Neural cell (in vitro differentiated cells): ENCODE data around the gene IPPK. TPM values are rescaled to one million over a fixed set of nuclear protein-coding genes. Genes with fewer than 3 reads are reported as not detected.
A peak's percentile ranks its signal among the peaks of the same experiment; 100 is the strongest.

ENCODE experiments used
- H2AFZ ChIP-seq: fragments of 200-600, 300-800 bp; sonication (generic), shearing (Covaris generic); 2 replicates; pipeline ENCODE4 v1.6.0; 2014; ENCODE audit warnings: low read depth, mild to moderate bottlenecking, antibody characterized with exemption, low read length, moderate library complexity
- H3F3A ChIP-seq: fragments of 200-600 bp; shearing (Covaris generic); 2 replicates; pipeline ENCODE4 v1.6.1; 2016; ENCODE audit warnings: mild to moderate bottlenecking, moderate library complexity, mixed read lengths, antibody characterized with exemption, low read length; ENCODE audit not compliant: insufficient read depth, poor library complexity, severe bottlenecking
- H3K27ac ChIP-seq: fragments of 200-600, 300-800 bp; sonication (generic), shearing (Covaris generic); 2 replicates; pipeline ENCODE4 v1.5.1; 2014; ENCODE audit warnings: mild to moderate bottlenecking, low read length, moderate library complexity
- H3K27me3 ChIP-seq: fragments of 300-800, 200-600 bp; sonication (generic), shearing (Covaris generic); 2 replicates; pipeline ENCODE4 v1.6.0; 2014; ENCODE audit warnings: mild to moderate bottlenecking, low read depth, low read length, moderate library complexity; ENCODE audit not compliant: insufficient read depth
- H3K36me3 ChIP-seq: fragments of 300-800, 200-600 bp; sonication (generic), shearing (Covaris generic); 2 replicates; pipeline ENCODE4 v1.5.1; 2014; ENCODE audit warnings: mild to moderate bottlenecking, antibody characterized with exemption, low read length, moderate library complexity; ENCODE audit not compliant: insufficient read depth
- H3K4me2 ChIP-seq: fragments of 300-800, 200-600 bp; sonication (generic), shearing (Covaris generic); 2 replicates; pipeline ENCODE4 v1.6.0; 2014; ENCODE audit warnings: mild to moderate bottlenecking, low read length
- H3K4me3 ChIP-seq: fragments of 300-800, 200-600 bp; sonication (generic), shearing (Covaris generic); 2 replicates; pipeline ENCODE4 v1.5.1; 2014; ENCODE audit warnings: mild to moderate bottlenecking, low read length, moderate library complexity
- H3K79me2 ChIP-seq: fragments of 200-600 bp; shearing (Covaris generic); replicated peaks from 2 replicates; pipeline ENCODE4 v1.6.0; 2014; ENCODE audit warnings: mild to moderate bottlenecking, low read length, moderate library complexity; ENCODE audit not compliant: insufficient read depth
- H3K9ac ChIP-seq: fragments of 300-800, 200-600 bp; sonication (generic), shearing (Covaris generic); 2 replicates; pipeline ENCODE4 v1.6.1; 2016; ENCODE audit warnings: mild to moderate bottlenecking, low read length, mixed read lengths
- H3K9me2 ChIP-seq: fragments of 200-600 bp; shearing (Covaris generic); 2 replicates; pipeline ENCODE4 v1.6.1; 2016; ENCODE audit warnings: mild to moderate bottlenecking, low read length, mixed read lengths; ENCODE audit not compliant: insufficient read depth
- H3K9me3 ChIP-seq: fragments of 200-600, 300-800 bp; sonication (generic), shearing (Covaris generic); 2 replicates; pipeline ENCODE4 v1.6.1; 2016; ENCODE audit warnings: mild to moderate bottlenecking, mixed run types, low read length, moderate library complexity, mixed read lengths
- H4K20me1 ChIP-seq: fragments of 200-600 bp; shearing (Covaris generic); 2 replicates; pipeline ENCODE4 v1.6.1; 2016; ENCODE audit warnings: mild to moderate bottlenecking, mixed run types; ENCODE audit not compliant: insufficient read depth
- EP300 ChIP-seq: fragments of 450-650 bp; conservative IDR thresholded peaks from 2 replicates; pipeline ENCODE4 v1.6.1; 2014; ENCODE audit warnings: antibody characterized with exemption, mild to moderate bottlenecking, moderate library complexity; ENCODE audit not compliant: poor library complexity, severe bottlenecking
- EZH2 ChIP-seq: fragments of 200-600, 300-800 bp; shearing (Covaris generic), sonication (generic); IDR thresholded peaks from 2 replicates; pipeline ENCODE4 v1.6.1; 2014; ENCODE audit warnings: antibody characterized with exemption, low read length, borderline replicate concordance, mild to moderate bottlenecking; ENCODE audit not compliant: insufficient read depth, poor library complexity, severe bottlenecking
- MXI1 ChIP-seq: fragments of 450-650 bp; conservative IDR thresholded peaks from 2 replicates; pipeline ENCODE4 v1.6.1; 2014; ENCODE audit warnings: antibody characterized with exemption, mild to moderate bottlenecking; ENCODE audit not compliant: poor library complexity, severe bottlenecking
- POLR2AphosphoS5 ChIP-seq: IDR thresholded peaks from 2 replicates; pipeline ENCODE4 v1.6.1; 2012
- RAD21 ChIP-seq: fragments of 450-650 bp; conservative IDR thresholded peaks from 2 replicates; pipeline ENCODE4 v1.6.1; 2014; ENCODE audit warnings: antibody characterized with exemption, mild to moderate bottlenecking, moderate library complexity
- REST ChIP-seq: IDR thresholded peaks from 2 replicates; pipeline ENCODE4 v1.6.1; 2012; ENCODE audit warnings: borderline replicate concordance
- SMC3 ChIP-seq: fragments of 450-650 bp; conservative IDR thresholded peaks from 2 replicates; pipeline ENCODE4 v1.6.1; 2014; ENCODE audit warnings: antibody characterized with exemption, mild to moderate bottlenecking, moderate library complexity; ENCODE audit not compliant: poor library complexity
- TAF1 ChIP-seq: IDR thresholded peaks from 2 replicates; pipeline ENCODE4 v1.6.1; 2012; ENCODE audit warnings: low read depth
- polyA plus RNA-seq: library from polyadenylated mRNA; depleted of rRNA; stranded (reverse); fragments of >200 nt; gene quantifications from 2 replicates; pipeline ENCODE4 v1.2.3, GENCODE V29; 2014
- TF ChIP-seq, protein P1 (sequence below): fragments of 450-650 bp; IDR thresholded peaks from 2 replicates; pipeline ENCODE4 v1.5.1; 2014; ENCODE audit warnings: antibody characterized with exemption, mild to moderate bottlenecking, moderate library complexity; ENCODE audit not compliant: poor library complexity, severe bottlenecking

The IPPK gene
- polyA plus RNA-seq, 1 donor from 2014 or later, result 34.3 TPM

- Histone ChIP-seq H3K79me2 (no peaks in the 10 kb centered on the region), H3K27ac (no peak overlapping the region), H3K9me3 (no peaks in the 10 kb centered on the region), H4K20me1 (no peaks in the 10 kb centered on the region), H3K4me3 (no peak overlapping the region), H3K9me2 (no peaks in the 10 kb centered on the region), H3F3A (no peaks in the 10 kb centered on the region), H3K27me3 (no peaks in the 10 kb centered on the region), H3K9ac (no peak overlapping the region), H3K36me3 (no peaks in the 10 kb centered on the region), H3K4me2 (no peak overlapping the region), H2AFZ (no peak overlapping the region)
- no peak for TF ChIP-seq SMC3
- TF ChIP-seq, protein P1, sequence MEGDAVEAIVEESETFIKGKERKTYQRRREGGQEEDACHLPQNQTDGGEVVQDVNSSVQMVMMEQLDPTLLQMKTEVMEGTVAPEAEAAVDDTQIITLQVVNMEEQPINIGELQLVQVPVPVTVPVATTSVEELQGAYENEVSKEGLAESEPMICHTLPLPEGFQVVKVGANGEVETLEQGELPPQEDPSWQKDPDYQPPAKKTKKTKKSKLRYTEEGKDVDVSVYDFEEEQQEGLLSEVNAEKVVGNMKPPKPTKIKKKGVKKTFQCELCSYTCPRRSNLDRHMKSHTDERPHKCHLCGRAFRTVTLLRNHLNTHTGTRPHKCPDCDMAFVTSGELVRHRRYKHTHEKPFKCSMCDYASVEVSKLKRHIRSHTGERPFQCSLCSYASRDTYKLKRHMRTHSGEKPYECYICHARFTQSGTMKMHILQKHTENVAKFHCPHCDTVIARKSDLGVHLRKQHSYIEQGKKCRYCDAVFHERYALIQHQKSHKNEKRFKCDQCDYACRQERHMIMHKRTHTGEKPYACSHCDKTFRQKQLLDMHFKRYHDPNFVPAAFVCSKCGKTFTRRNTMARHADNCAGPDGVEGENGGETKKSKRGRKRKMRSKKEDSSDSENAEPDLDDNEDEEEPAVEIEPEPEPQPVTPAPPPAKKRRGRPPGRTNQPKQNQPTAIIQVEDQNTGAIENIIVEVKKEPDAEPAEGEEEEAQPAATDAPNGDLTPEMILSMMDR, result no peak
- TF ChIP-seq POLR2AphosphoS5, result no peak
- TF ChIP-seq TAF1, result no peak
- no peak for TF ChIP-seq REST
- no peak for TF ChIP-seq MXI1
- no peak for TF ChIP-seq EZH2
- no peak for TF ChIP-seq RAD21
- TF ChIP-seq EP300, result no peak
These were observed 34.2 kb downstream of the IPPK start for GRCh38 chr9:92635760-92636159.

DNA sequence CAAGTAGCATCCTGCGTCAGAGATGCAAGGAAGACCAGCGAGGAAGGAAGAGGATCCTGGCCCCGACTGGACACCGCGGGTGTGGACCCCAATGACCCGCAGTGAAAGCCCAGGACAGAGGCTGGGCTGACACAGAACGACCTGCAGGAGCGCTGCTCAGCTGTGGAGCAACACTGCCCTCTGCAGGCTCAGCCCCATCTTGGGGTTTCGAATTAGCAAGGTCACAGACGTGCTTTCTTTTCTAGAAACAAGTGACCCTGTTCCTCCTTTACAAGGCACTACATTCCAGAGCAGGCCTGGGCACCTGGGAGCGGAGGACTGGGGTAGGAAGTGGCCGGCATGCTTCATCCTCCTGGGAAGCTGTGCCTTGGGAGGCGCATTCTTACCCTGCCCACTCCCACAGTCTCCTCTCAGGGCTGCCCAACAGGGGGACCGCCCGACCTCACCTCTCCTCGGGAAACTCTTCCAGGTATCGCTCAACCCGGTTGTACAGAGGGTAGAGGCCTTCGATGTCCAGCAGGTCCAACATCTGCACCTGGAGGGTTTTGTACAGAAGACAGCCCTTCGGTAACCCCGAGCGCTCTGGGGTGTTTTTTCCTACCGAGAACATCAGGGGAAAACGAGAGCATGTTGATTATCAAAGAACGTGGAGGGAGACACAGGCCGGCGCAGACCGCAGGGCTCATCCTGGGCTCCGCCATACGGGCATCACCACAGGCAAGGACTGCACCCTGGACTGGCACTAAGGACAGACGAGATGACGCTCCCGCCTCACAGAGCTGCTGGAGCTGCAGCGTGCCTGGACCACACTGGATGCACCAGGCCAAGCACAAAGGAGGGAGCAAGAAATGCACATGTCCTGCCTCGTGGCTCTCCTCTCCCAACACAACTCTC lies 35.0 kb downstream of the IPPK start:
- H3K79me2 ChIP-seq, result no peaks in the 10 kb centered on the region
- H3K9me2 ChIP-seq, result no peaks in the 10 kb centered on the region
- H3K9ac ChIP-seq, result no peak overlapping the region
- H4K20me1 ChIP-seq, result no peaks in the 10 kb centered on the region
- H3K9me3 ChIP-seq, result no peaks in the 10 kb centered on the region
- no peaks in the 10 kb centered on the region for H3K36me3 ChIP-seq
- no peak overlapping the region for H2AFZ ChIP-seq
- TF ChIP-seq RAD21 (peak; percentile 85), TAF1 (no peak), SMC3 (peak; percentile 78)
- TF ChIP-seq, protein P1, result peak; percentile 87
- no peaks in the 10 kb centered on the region for H3K27me3 ChIP-seq
- H3K4me3 ChIP-seq, result no peak overlapping the region
- no peaks in the 10 kb centered on the region for H3F3A ChIP-seq
- no peak overlapping the region for H3K27ac ChIP-seq
- H3K4me2 ChIP-seq, result no peak overlapping the region
